HepG2 (cell line): Measurements from ENCODE around the gene GGA1. TPM values are rescaled to one million over a fixed set of nuclear protein-coding genes. Genes with fewer than 3 reads are reported as not detected.

Source experiments
- DMAP1 ChIP-seq: IDR thresholded peaks from 2 replicates; pipeline ENCODE4 v1.6.1; 2016
- FOXA1 ChIP-seq, 2 experiments: fragments of 450-650 bp in 1 of 2; sonication (generic) in 1 of 2; formaldehyde crosslinking in 1 of 2; IDR thresholded peaks; 2 replicates each; pipeline versions ENCODE4 v1.4.0 to v1.6.1; 2016 to 2020; ENCODE audit warnings: missing genetic modification reagents in 1 of 2
- GATAD2A ChIP-seq: IDR thresholded peaks from 2 replicates; pipeline ENCODE4 v1.6.1; 2016
- HINFP ChIP-seq: sonication (generic); formaldehyde crosslinking; IDR thresholded peaks from 2 replicates; pipeline ENCODE4 v1.4.0; 2020; ENCODE audit warnings: low read depth, mild to moderate bottlenecking, missing genetic modification reagents
- KDM1A ChIP-seq: IDR thresholded peaks from 2 replicates; pipeline ENCODE4 v1.6.1; 2016; ENCODE audit warnings: missing compliant biosample characterization
- MTA1 ChIP-seq: sonication (generic); formaldehyde crosslinking; IDR thresholded peaks from 2 replicates; pipeline ENCODE4 v1.4.0; 2020; ENCODE audit warnings: missing genetic modification reagents, mild to moderate bottlenecking, borderline replicate concordance
- MYC ChIP-seq: sonication (generic); formaldehyde crosslinking; IDR thresholded peaks from 2 replicates; pipeline ENCODE4 v1.9.0; 2021; ENCODE audit warnings: missing genetic modification reagents, borderline replicate concordance
- NR0B2 ChIP-seq: sonication (generic); formaldehyde crosslinking; IDR thresholded peaks from 2 replicates; pipeline ENCODE4 v1.4.0; 2020; ENCODE audit warnings: mild to moderate bottlenecking, missing genetic modification reagents
- NRL ChIP-seq: sonication (generic); formaldehyde crosslinking; IDR thresholded peaks from 2 replicates; pipeline ENCODE4 v1.5.0; 2020; ENCODE audit warnings: missing genetic modification reagents, mild to moderate bottlenecking, moderate library complexity, borderline replicate concordance
- THAP11 ChIP-seq: IDR thresholded peaks from 2 replicates; pipeline ENCODE4 v1.6.1; 2016; ENCODE audit warnings: missing biosample characterization, missing genetic modification reagents
- THRA ChIP-seq: sonication (generic); formaldehyde crosslinking; IDR thresholded peaks from 2 replicates; pipeline ENCODE4 v1.4.0; 2020; ENCODE audit warnings: missing genetic modification reagents, borderline replicate concordance
- ZFP90 ChIP-seq: sonication (generic); formaldehyde crosslinking; IDR thresholded peaks from 2 replicates; pipeline ENCODE4 v1.8.0; 2022; ENCODE audit warnings: missing genetic modification reagents, mild to moderate bottlenecking, inconsistent platforms, borderline replicate concordance
- ZNF484 ChIP-seq: sonication (generic); formaldehyde crosslinking; IDR thresholded peaks from 2 replicates; pipeline ENCODE4 v1.5.1; 2020; ENCODE audit warnings: mild to moderate bottlenecking, low read depth, missing genetic modification reagents, borderline replicate concordance
- ZNF574 ChIP-seq: sonication (generic); formaldehyde crosslinking; IDR thresholded peaks from 2 replicates; pipeline ENCODE4 v1.4.0; 2020; ENCODE audit warnings: missing genetic modification reagents
- ZNF605 ChIP-seq: sonication (generic); formaldehyde crosslinking; IDR thresholded peaks from 2 replicates; pipeline ENCODE4 v1.8.0; 2022; ENCODE audit warnings: mild to moderate bottlenecking, missing genetic modification reagents
- ZNF616 ChIP-seq: sonication (generic); formaldehyde crosslinking; IDR thresholded peaks from 2 replicates; pipeline ENCODE4 v1.5.0; 2020; ENCODE audit warnings: low read depth, mild to moderate bottlenecking, missing genetic modification reagents
- polyA plus RNA-seq, 8 experiments: library from polyadenylated mRNA; depleted of rRNA in 3 of 8; stranded (reverse) in 7 of 8; unstranded in 1 of 8; fragments of >200 nt; fragmentation: Illumina TruSeq in 4 of 8; extraction: Trizol in 4 of 8; gene quantifications; 2 replicates each; pipeline versions ENCODE4 v1.2.1 to v1.2.3, GENCODE V29; 2011 to 2016; ENCODE audit warnings: low read depth in 4 of 8, missing spikeins in 1 of 8, mixed read lengths in 1 of 8; ENCODE audit not compliant: insufficient read depth in 1 of 8
- total RNA-seq, 5 experiments: library from RNA; depleted of rRNA; stranded (reverse); fragments of >200 nt; fragmentation: Illumina TruSeq; extraction: Trizol; gene quantifications; 2 replicates each; pipeline ENCODE4 v1.2.3, GENCODE V29; 2016; ENCODE audit warnings: low read depth in 1 of 5
- TF ChIP-seq, protein P1 (sequence below): sonication (generic); formaldehyde crosslinking; IDR thresholded peaks from 2 replicates; pipeline ENCODE4 v1.5.0; 2020; ENCODE audit warnings: mild to moderate bottlenecking, missing genetic modification reagents

Gene GGA1
- total and polyA plus RNA-seq, 2 of the 13 experiments (the other 11 are each of a cell fraction or from before 2014, with no cell fraction given) = 29.1 to 87.2 TPM

- TF ChIP-seq THRA (CRISPR knock-in tag) (peak; percentile 54; the same call in 1 of the 2 replicates), ZNF616 (CRISPR knock-in tag) (no peak), MTA1 (CRISPR knock-in tag) (peak; percentile 76; the same call in 1 of the 2 replicates), GATAD2A (CRISPR knock-in tag) (peak; percentile 81), ZNF574 (CRISPR knock-in tag) (peak; percentile 75), ZNF605 (CRISPR knock-in tag) (peak; percentile 84), FOXA1 (IDR thresholded peaks at IDR 0.05) (no peak), FOXA1 (CRISPR knock-in tag; IDR thresholded peaks at IDR 0.05) (peak; percentile 65), THAP11 (CRISPR knock-in tag) (peak; percentile 68), MYC (CRISPR knock-in tag) (peak; percentile 46; the same call in 1 of the 2 replicates), HINFP (0 out of 2 replicates have a peak, but pooled peaks have one; percentile 34), DMAP1 (CRISPR knock-in tag) (peak; percentile 78), NR0B2 (CRISPR knock-in tag) (no peak), ZNF484 (CRISPR knock-in tag) (no peak), ZFP90 (CRISPR knock-in tag) (no peak), KDM1A (peak; percentile 71; the same call in 1 of the 2 replicates), NRL (no peak)
- TF ChIP-seq, protein P1, sequence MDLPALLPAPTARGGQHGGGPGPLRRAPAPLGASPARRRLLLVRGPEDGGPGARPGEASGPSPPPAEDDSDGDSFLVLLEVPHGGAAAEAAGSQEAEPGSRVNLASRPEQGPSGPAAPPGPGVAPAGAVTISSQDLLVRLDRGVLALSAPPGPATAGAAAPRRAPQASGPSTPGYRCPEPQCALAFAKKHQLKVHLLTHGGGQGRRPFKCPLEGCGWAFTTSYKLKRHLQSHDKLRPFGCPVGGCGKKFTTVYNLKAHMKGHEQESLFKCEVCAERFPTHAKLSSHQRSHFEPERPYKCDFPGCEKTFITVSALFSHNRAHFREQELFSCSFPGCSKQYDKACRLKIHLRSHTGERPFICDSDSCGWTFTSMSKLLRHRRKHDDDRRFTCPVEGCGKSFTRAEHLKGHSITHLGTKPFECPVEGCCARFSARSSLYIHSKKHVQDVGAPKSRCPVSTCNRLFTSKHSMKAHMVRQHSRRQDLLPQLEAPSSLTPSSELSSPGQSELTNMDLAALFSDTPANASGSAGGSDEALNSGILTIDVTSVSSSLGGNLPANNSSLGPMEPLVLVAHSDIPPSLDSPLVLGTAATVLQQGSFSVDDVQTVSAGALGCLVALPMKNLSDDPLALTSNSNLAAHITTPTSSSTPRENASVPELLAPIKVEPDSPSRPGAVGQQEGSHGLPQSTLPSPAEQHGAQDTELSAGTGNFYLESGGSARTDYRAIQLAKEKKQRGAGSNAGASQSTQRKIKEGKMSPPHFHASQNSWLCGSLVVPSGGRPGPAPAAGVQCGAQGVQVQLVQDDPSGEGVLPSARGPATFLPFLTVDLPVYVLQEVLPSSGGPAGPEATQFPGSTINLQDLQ (CRISPR knock-in tag) = peak; percentile 13; the same call in 1 of the 2 replicates
Observed at GRCh38 chr22:37659066-37659896, 50.6 kb downstream of the GGA1 start (continued).
